ENCODE measurements around the gene TRIP10.
"Not testable (repeated sequence)": the region's sequence is repeated elsewhere in the genome, so short reads cannot be mapped to it uniquely, and the experiment has no call there.

TRIP10 gene

DNA sequence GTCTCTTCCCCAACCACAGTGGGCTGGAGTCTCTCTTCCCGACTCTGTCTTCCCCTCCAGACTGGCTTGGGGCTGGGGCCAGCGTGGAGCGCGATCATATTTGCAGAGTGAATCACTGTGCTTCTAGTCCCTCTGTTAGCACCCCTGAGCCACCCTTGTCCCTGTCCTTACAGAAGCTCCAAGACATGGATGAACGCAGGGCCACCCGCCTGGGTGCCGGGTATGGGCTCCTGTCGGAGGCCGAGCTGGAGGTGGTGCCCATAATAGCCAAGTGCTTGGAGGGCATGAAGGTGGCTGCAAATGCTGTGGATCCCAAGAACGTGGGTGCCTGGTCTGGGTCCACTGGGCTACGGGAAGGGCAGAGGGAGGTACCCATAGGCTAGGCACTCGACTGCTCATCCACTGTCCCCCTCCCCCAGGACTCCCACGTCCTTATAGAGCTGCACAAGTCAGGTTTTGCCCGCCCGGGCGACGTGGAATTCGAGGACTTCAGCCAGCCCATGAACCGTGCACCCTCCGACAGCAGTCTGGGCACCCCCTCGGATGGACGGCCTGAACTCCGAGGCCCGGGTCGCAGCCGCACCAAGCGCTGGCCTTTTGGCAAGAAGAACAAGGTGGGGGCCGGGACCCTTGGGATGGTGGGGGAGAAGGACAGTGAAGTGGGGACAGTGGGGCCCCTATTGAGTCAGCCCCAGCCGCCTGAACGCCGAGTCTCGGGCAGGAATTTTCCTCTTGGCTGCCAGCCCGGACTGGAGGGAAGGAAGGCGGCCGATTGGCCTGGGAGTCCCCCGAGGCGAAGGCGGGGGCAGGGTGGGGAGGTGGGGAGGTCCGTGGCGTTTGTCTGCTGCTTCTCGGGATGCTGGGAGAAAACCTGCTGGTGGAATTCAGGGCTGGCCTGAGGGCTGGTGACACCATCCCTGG is 5.2 kb downstream of the TRIP10 start:
- DNase-seq = no peak

DNA sequence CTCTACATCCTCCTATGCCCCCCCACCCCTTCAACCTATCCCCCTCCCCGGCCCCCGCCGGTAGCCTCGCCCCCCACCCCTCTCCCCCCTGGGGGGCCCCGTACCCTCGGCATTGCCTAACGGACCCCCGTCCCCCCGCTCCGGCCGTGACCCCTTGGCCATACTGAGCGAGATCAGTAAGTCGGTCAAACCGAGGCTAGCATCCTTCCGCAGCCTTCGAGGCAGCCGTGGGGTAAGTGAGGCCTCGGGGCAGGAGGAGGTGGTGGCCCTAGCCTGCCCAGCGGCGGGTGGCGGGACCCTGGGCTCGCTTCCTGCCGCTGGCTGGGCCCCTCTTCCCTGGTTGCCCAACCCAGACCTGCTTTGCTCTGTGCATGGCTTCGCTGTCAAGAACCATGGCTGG is 6.5 kb downstream of the TRIP10 start:
- DNase-seq = no peak

DNA sequence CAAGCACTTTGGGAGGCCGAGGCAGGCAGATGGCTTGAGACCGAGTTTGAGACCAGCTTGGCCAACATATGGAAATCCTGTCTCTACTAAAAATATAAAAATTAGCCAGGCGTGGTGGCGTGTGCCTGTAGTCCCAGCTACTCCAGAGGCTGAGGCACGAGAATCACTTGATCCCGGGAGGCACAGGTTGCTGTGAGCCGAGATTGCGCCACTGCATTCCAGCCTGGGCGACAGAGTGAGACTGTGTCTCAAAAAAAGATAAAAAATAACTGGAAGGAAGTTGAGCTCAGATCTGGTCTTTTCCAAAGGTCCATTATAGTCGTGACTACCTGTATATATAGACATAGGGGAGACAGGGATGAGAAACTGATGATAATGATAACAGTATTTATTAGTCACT is 9.1 kb downstream of the TRIP10 start:
- not testable (repeated sequence) for DNase-seq

DNA sequence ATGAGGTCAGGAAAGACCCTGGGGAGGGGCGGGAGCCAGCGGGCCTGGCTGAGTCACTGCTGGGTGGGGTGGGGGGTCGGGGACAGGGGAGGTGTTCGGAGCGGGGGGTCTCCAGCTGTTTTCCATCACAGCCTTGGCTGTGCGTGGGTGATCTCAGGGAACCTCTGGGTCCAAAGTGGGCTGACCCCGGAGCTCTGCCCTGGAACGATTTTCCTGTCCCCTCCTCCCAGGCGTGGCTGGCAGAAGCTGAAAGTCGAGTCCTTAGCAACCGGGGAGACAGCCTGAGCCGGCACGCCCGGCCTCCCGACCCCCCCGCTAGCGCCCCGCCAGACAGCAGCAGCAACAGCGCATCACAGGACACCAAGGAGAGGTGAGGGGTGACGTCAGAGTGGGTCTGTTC is 10.6 kb downstream of the TRIP10 start:
- no peak for DNase-seq

DNA sequence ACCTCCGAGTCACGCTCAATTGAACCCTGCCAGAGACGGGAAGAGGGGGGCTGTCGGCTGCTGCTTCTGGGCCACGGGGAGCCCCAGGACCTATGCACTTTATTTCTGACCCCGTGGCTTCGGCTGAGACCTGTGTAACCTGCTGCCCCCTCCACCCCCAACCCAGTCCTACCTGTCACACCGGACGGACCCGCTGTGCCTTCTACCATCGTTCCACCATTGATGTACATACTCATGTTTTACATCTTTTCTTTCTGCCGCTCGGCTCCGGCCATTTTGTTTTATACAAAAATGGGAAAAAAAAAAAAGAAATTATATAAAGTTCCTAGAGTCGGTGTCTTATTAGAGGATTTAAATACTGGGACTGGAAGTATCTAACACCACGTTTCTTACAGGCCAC is 11.7 kb downstream of the TRIP10 start:
- DNase-seq = no peak

DNA sequence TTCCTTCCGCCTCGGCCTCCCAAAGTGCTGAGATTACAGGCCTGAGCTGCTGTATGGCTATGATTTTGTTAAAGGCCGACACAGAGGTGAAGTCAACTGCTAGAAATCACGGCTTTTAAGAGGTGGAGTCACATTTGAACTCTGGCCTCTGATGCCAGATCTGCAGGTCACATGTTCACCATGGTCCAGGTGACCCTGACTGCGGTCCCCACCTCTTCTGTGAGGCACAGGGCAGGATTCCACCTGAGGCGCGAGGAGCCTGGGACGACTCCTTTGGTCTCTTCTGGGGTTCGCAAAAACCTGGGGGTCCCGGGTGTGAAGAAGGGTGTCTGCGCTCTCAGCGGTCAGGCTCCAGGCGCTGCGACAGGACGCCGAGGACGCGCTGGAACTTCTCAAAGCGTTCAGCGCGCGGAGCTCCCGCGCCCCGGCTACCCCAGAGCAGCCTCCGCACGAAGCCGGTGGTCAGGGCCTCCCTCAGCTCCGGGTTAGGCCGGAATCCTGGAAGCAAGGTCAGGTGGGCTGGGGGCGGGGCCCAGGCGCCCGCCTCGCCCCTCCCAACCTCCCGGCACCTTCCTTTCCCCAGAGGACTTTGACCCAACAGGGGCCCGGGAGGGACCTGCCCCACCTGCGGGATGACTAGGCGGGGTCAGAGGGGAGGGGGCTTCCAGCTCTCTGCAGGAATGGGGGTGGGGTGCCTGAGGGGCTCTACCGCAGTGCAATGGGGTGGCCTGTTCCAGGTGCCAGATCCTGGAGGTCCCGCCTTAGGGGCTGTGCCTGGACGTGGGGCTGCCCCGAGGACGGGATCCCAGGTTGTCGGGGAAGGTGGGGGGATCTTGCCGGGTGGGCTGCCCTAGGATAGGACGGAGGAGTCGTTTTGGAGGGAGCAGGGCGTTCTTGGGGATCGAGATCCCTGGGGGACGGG is 13.0 kb downstream of the TRIP10 start:
- DNase-seq = no peak

DNA sequence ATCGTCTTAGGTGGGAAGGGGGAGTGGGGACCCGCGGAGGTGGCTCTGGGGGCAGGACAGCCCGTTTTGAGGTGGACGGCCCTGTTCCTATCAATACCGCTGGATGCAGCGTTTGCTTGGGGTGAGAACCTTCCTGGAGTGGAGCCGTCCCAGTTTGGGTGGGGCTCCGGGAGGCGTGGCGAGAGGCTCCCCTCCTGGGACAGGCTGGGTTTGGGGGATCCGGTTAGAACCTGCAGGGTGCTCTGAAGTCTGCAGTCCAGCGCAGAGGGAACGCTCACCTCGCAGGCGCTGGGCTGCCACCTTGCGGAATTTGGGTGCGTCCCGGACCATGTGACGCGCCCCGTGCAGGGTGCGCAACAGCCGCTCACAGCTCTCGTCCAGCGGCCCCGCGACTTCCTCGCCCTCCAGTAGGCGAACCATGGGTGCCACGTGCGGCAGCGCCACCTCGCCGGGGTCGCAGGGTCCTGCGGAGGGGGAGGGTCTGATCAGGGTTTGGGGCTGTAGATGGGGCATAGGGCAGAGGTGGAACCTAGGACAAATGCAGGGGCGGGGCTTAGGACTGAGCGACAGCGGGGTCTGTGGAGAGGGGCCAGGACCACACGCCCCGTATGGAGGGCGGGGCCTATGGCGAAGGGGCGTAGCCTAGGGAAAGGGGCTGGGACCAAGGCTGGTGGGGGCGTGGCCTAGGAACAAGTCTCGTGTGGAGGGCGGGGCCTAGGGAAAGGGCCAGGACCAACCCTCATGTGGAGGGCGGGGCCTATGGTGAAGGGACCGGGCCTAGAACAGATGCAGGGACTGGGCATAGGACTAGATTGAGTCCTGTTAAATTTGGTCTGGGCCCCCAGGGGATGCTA is 13.9 kb downstream of the TRIP10 start:
- DNase-seq = no peak

DNA sequence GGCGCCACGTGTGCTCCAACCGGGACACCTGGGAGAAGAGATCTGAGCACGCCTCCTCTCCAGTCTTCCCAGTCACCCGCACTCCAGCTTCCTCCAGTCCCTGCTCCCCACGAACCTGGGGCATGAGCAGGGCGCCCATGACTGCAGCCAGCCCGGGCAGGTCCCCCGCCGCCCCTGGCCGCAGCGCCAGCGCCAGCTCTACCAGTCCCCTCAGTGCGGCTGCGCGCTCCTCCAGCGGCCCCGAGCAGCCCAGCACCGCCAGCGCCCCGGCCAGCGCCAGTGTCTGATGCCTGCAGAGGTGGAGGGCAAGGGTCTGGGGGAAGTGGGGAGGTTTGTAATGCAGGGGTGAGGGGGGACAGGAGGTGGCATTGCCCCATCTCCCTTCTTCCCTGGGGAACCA is 14.7 kb downstream of the TRIP10 start:
- no peak for DNase-seq

DNA sequence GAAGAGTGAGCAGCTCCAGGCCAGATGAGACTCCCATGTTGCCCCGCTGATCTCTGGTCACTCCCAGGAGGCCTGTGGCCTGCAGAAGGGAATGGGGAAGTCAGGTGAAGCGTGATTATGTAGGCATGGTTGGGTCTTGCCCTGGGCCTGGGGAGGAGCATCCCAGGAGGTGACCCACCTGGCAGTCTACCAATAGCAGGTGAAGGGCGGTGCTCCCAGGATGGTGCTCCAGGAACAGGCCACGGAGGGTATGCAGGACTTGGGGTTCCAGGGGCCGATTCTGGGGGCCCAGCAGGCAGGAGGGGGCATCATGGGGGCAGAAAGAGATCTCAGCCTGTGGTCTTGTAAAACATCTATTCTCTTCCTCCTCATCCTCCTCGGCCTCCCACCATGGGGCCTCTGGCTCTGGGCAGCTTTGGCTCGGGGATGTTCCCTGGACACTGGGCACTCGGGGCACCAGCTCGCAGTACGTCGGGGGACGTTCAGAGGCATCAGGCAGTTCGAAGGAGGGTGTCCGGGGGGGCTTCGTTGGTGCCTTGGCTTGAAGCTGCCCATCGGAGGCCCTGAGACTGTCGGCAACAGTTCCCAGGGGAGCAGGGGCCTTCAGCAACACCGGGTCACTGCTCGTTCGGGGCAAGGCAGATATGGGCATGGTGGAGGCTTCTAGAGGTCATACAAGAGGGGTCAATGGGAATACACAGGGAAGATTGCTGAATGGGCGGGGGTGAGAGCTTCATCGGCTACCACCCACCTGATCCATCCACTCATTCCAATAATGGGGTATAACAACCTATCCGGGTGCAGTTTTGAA is 15.4 kb downstream of the TRIP10 start:
- DNase-seq = no peak

DNA sequence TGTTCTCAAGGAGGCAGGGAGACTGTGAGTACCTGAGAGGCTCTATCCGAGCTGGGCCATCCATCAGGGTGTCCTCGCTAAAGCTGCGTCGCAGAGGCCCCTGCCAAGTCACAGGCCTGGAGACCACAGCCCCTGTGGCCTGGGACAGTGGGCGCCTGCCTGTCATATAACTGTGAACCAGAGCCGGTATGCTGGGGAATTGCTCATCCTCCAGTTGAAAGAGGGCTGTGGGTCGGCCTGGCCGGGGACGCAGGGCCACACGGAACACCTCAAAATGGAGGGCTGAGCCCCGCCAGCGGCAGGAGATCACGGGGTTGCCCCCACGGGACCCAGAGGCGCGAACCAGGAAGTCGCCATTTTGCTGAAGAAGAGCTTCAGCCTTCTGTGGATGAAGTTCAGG is 21.1 kb downstream of the TRIP10 start:
- DNase-seq = no peak

DNA sequence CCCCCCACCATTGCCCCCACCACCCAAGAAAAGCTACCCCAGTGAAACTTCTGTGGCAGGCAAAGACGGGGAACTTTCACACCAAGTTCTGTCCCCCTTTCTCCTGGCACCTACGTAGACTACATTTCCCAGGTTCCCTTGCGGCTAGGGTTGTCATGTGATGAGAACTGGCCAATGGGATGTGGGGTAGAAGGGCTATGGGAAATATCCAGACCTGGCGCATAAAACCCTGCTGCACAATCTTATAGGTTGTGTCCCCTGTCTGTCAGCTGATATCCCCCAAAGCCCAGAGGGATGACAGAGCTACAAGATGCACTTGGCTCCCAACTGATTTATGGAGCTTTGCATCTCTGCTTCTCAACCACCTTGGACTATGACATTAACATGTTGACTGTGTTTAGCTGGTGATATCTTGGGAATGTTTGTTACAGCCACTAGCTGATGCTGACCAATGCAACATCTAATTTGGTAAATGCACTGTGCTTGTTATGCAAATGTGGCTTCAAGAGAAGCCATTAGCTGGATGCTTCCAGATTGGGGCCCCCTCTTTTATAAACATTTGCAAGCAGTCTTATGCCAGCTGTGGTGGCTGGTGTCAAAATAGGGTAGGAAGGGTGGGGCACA is 21.7 kb downstream of the TRIP10 start:
- DNase-seq = no peak

DNA sequence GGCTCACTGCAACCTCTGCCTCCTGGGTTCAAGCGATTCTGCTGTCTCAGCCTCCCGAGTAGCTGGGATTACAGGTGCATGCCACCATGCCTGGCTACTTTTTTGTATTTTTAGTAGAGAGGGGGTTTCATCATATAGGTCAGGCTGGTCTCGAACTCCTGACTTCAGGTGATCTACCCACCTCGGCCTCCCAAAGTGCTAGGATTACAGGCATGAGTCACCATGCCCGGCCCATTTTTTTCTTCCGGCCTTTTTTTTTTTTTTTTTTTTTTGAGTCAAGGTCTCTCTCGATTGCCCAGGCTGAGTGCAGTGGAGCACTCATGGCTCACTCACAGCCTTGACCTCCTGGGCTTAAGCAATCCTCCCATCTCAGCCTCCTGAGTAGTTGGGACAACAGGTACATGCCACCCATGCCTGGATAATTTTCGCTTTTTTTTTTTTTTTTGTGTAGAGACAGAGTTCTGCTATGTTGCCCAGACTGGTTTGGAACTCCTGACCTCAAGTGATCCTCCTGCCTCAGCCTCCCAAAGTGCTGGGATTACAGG is 22.8 kb downstream of the TRIP10 start:
- DNase-seq = not testable (repeated sequence)

DNA sequence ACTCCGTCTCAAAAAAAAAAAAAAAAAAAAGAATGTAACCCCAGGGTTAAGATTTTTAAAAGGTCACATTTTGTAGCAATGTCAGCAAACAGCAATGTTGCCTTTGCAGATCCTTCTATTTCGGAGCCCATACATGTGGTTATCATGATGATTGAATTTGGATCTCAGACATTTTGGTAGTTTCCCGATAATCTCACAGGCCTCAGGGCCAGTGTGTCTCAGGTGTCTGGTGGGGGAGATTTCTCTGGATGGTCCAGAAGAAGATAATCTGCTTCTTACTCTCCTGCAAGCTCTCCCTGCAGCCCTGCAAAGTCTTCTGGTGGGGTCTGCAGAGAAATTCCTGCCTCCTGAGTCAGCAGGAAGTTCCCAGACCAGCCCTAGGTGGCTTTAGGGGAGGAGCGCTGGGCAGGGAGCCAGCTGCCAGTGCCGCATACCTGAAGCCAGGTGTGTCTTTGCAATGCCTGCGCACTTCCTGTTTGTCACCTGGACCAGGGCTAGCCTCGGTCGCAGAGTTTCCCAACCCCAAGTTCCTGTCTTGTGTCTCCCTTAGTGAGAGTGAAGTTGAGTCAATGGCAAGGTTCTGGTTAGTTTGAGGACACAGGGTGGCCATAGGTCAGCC is 26.4 kb downstream of the TRIP10 start:
- DNase-seq = no peak

DNA sequence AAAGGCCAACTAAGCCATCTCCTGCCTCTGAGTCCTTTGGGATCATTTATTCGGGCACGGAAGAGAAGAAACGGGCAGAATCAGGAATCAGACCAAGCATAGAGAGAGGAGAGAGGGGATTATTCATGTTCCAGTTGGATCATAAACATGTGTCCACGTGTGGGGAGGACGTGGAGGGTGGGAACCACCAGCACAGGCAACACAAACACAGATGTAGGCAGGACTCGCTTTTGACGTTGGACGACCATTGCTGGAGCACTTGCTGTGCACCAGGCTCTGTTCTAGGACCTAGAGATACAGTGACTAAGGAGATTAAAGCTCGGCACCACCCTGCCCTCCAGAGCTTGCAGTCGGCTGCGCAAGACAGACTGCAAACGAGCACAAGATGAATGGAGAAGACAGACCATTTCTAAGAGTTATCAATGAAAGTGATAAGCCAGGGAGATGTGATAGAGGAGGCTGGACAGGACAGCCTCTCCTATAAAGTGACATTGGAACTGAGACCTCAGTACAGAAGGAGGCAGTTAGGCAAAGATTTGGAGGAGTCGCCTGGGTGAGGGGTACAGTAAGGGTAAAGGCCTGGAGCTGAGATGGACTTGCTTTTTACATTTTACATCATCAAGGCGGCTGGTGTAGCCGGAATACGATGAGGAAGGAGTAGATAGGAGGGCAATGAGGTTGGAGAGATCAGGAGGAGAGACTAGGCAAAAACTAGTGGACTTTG is 27.0 kb downstream of the TRIP10 start:
- DNase-seq = no peak

DNA sequence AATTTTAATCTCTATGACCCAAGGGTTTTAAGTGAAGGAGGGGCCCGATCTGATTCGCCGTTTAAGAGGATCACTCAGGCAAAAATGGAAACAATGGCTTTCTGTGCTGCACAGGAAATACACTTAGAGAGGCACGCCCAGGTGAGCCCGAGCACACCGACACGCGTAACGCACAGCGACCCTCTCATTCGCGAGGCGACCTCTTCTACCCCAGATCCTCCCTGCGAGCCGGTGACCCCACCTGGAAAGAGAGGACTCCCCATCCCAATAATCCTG is 27.5 kb downstream of the TRIP10 start:
- no peak for DNase-seq

DNA sequence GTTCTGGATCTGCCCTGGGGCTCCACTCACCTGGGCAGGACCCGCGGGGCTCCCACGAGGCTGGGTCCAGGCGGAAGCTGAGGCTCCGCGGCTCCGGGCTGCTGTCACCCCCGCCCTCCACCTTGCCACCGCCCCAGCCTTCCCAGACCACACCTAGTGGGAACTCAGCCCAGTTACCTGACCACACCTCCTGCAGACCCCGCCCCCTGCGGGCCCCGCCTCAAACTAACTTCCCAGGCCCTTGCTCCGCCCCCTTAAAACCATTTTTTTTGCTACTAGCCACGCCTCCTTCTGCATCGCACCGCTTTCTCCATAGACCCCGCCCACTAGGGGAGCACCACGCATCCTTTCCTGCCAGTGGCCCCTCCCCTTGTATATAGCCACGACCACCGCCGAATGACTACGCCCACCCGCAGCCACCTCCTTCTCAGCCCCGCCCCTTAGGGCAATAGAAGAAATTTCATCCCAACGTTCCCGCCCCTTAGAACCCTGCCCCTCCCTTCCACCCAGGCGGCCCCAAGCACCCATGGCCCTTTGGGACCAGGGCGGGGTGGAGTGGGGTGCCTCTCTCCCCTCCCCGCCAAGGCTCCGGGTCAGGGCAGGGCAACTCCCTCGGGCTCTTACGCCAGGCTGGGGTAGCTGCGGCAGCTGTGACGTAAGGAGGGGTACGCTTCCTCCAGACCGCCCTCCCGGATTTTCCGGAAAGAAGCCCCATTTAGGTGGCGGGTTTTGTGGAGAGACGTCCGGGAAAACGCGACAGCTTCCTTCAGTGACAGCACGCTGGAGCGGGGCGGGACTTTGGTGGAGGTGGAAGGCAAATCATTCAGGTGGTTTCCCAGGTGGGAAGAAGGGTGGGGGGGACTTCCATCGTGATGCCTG is 28.1 kb downstream of the TRIP10 start, which contains the start of gene SH2D3A:
Gene SH2D3A (minus strand): TSS at position 79 of the 879 bp plus-strand sequence. CDS start 3,687 bp downstream, outside the sequence.
- DNase-seq = no peak

DNA sequence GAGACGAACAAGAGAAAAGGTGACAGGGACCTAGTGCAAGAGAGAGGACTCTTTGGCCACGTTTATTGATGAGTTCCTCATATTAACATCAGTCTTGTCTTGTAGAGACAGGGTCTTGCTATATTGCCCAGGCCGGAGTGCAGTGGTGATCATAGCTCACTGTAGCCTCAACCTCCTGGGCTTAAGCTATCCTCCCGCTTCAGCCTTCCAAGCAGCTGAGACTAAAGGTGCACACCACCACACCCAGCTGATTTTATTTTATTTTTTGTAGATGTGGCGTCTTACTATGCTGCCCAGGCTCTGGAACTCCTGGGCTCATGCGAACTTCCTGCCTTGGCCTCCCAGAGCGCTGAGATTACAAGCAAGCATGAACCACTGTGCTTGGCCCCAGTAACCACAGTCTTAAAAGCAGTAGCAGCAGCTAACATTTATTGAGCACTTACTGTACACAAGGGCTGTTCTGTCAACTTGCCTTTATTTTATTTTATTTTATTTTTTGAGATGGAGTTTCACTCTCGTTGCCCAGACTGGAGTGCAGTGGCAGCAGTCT is 28.8 kb downstream of the TRIP10 start:
- DNase-seq = no peak

DNA sequence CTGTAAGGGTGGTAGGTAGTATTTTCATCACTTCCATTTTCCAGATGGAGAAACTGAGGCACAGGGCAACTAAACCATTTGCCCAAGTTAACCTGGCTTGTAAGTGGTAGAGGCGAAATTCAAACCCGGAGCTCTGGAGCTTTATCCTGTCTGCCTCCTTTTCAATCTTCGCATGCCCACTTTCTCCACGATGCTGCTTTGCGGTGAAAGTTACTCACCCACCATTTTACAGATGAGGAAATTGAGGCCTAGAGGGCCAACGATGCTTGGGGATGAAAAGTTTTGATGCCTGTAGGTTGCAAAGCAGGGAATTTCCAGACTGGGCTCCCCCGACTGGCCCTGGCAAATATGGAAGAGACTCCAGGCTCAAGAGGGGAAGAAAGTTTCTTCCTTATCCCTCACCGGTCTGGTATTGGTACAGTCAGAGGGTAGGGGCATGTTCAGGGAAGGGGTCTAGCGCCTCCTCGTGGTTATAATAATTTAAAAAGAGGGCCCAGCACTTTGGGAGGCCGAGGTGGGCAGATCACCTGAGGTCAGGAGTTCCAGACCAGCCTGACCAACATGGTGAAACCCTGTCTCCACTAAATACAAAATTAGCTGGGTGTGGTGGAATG is 29.6 kb downstream of the TRIP10 start:
- DNase-seq = no peak

Measured in cerebellar nuclear complex (tissue), 1 donor.